Iris pigment epithelial cell (primary cell): ENCODE measurements around the gene EFCAB7.

ENCODE experiments used
- DNase-seq: peaks from one replicate; pipeline ENCODE4 v3.0.0-alpha.2; 2011; ENCODE audit warnings: low read depth

Gene EFCAB7

GRCh38 chr1:63522891-63523728 is at the start of gene EFCAB7, which contains the start of gene ITGB3BP:
EFCAB7 (plus strand) TSS chr1:63523525; CDS start chr1:63525573, 2,048 bp downstream.
ITGB3BP (minus strand) TSS chr1:63523225; CDS start chr1:63523133, 92 bp downstream.
- peak; percentile 96 for DNase-seq

DNA sequence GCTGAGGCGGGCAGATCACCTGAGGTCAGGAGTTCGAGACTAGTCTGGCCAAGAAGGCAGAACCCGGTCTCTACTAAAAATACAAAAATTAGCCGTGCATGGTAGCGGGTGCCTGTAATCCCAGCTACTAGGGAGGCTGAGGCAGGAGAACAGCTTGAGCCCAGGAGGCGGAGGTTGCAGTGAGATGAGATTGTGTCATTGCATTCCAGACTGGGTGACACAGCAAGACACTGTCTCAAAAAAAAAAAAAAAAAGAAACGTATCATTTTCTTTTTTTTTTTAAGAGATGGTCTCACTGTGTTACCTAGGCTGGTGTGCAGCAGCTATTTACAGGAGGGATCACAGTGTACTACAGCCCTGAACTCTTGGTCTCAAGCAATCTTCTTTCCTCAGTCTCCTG is 47.6 kb upstream of the EFCAB7 start:
- DNase-seq: peak; percentile 30

DNA sequence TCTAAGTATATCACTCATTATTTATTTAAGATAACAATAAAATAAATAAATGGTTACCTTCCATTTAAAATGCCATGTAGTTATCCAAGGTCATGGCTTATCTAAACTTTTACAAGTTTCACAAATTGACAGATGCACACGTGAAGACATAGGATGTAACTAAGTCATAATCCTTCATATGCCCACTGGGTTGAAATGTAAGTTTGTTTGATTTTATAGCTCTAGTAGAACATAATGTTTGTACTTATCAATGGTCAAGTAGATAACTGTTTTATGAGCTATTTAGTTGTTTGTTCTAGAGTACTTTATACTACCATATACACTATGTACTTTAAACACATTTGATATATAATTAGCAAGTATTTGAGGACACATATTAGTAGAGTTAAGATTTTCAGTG is 43.3 kb upstream of the EFCAB7 start:
- no peak for DNase-seq

DNA sequence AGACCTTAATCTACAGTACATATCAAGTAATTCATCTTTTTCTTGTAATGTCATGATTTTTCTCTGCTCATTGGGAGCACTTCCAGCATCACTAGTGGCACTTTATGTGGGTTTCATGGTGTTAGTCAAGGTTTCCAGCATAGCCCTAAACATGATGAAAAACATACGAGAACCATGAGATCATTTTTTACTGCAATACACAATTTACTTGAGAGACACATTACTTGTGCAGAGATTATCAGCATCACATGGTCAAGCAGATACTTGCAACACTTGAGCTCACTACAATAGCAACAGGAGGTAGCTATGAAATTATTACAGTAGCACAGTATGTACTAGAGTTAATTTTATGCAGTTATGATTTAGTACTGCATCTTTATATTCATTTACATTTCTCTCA is 36.7 kb upstream of the EFCAB7 start:
- DNase-seq: peak; percentile 10

DNA sequence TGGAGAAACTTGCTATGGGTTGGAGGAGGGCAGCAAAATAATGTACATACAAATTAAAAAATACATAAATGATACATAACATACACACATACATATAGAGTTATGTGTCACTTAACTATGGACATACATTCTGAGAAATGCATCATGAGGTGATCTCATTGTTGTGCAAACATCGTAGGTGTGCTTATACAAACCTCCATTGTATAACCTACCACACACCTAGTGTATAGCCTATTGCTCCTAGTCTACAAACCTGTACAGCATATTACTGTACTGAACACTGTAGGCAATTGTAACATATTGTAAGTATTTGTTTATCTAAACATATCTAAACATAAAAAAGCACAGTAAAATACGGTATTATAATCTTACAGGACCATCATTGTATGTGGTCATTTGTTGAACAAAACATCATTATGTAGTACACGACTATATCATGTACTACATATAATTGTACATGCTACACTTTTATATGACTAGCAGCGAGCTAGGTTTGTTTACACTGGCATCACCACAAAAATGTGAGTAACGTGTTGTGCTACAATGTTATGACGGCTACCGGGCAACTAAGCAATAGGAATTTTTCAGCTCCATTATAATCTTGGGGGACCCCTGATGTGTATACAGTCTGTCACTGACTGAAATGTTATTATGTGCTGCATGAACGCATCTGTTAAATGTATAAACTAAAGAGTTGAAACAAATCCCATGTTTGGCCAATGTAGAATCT is 35.8 kb upstream of the EFCAB7 start:
- DNase-seq: peak; percentile 84

DNA sequence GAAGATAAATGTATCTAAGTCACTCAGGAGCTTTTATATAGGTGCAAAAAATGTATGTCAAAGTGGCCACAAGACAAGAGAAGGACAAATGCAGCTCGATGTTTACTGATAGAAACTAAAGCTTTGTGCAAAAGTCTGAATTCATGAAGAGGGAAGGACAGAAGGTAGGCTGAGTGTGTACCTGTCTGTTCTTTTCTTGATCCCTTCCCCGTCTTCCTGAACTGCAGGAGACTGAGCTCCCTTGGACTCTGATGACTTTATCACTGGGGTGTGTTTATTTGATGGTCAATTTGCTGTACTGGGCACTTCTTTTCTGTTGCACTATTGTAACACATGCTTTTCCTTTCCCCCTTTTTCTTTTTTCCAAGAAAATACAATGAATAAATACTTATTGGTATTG is 25.7 kb upstream of the EFCAB7 start:
- no peak for DNase-seq

GRCh38 chr1:63498106-63498505 is 25.2 kb upstream of the EFCAB7 start:
- no peak for DNase-seq

DNA sequence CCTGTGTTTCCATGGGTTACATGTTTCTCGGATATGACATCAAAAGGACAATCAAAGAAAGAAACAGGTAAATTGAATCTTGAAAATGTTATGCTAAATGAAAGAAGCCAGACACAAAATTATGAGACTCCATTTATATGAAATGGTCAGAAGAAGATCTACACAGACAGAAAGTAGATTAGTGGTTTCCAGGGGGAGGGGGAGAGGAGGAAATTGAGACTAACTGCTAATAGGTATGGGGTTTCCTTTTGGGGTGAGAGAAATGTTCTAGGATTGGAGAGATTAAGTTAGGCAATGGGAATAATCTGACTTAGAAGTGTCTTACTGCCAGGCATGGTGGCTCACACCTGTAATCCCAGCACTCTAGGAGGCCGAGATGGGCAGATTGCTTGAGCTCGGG is 22.1 kb upstream of the EFCAB7 start:
- no peak for DNase-seq

DNA sequence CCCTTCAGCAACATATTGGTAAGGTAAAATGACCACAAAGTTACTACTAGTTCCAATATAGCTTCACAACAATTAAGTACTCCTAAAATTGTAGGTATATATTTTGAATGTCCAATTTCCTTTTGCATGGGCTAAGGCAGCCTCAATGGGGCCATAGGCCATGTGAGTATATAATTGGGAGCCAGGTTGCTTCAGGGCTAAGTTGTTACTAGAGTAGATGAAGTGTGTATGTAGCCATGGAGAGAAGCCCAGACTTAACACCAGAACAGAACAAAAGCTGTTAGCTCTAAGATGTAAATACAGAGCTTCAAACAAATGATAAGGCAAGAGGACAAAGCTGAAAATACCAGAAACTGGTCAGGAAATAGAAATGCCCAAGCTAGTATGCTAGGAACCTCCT is 16.5 kb upstream of the EFCAB7 start:
- no peak for DNase-seq

DNA sequence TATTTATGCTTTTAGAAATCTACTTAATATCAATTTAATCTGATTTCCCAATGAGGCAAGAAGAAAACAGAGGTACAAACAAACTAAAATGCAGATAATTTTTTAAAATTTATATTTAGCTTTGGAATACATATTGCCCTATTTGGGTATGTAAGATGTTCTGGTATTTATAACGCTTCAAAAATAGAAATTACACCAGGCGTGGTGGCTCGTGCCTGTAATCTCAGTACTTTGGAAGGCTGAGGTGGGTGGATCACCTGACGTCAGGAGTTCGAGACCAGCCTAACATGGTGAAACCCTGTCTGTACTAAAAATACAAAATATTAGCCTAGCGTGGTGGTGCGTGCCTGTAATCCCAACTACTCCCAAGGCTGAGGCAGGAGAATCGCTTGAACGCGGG is 13.6 kb upstream of the EFCAB7 start:
- DNase-seq: no peak

DNA sequence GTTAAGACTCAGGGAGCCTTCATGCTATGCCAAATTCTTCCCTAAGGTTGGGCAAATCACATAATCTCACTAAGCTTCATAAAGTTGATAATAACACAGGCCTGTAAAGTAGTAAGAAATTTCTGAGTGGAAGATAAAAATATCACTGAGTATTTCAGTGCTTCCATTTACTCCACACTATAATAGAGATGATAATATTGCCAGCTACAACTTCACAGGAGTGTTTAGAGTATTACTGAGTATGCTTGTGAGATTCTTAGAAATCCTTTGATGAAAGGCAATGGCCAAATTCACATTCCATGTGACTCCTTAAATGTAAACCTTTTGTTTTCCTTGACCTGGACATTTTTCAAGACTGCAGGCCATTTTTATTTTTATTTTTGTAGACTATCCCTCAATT is 10.7 kb upstream of the EFCAB7 start:
- DNase-seq: no peak

DNA sequence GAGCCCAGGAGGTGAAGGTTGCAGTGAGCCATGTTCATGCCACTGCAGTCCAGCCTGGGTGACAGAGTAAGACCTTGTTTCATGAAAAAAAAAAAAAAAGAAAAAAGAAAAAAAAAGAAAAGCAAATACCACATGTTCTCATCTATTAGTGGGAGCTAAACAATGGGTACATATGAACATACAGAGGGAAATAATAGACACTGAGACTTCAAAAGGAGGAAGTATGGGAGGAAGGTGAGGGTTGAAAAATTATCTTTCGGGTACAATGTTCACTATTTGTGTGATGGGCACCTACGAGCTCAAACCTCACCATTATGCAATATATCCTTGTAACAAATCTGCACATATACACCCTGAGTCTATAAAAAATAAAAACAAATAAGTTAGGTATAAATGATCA is 6.7 kb upstream of the EFCAB7 start:
- no peak for DNase-seq

GRCh38 chr1:63523738-63524137 is 413 bp downstream of the EFCAB7 start:
- no peak for DNase-seq

DNA sequence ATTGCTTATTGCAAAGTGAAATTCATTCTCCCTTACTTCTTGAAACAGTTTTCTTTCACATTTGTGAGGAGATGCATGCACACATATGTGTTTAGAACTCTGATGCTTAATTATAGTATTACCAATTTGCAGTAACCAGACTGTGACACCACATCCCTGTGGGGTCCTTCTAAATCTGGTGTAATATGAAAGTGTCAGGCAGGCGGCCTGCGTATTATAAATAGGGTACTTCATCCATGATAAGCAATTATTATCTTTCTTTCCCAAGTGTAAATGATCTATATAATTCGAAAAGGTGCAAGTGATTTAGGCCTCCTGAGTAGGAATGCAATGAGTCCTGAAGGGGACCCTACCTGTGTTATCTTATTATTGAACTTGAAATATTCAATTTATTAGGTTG is 876 bp downstream of the EFCAB7 start:
- no peak for DNase-seq

- no peak for DNase-seq
Measured at GRCh38 chr1:63532727-63533126, 9.4 kb downstream of the EFCAB7 start.

DNA sequence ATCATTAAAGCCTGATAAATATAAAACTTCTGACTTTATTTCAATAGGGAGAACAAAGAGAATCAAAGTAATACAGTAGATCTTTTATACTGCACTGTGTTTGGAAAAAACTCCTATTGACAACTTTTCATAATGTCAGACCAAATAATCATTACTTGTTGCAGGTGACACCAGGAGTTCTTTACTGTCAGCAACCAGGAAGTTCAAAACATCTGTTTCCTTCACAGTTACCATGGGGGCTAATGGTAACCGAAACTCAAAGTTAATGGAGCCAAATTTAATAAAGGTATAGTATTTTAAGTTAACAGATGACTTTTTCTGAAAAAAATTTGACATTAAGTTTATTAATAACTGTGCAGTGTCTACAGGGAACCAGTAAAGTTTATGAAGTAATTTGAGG is 10.6 kb downstream of the EFCAB7 start:
- DNase-seq: no peak

DNA sequence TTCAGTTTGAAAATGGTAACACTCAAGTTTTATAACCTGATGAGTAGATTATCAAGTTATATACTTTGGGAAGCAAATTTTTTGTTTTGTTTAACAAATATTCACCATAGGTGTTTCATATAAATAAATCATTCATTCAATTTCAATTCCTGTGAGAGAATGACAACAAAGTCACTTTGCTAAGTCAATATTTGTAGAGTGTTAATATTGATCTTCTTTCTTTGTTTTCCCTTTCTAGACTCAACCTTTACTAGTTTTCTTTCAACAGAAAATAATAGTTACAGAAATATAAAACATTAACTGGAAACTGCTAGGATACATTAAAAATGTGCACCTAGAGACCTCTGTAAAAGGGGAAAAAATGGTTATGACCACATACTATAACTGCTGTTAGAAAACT is 11.1 kb downstream of the EFCAB7 start:
- DNase-seq: no peak

DNA sequence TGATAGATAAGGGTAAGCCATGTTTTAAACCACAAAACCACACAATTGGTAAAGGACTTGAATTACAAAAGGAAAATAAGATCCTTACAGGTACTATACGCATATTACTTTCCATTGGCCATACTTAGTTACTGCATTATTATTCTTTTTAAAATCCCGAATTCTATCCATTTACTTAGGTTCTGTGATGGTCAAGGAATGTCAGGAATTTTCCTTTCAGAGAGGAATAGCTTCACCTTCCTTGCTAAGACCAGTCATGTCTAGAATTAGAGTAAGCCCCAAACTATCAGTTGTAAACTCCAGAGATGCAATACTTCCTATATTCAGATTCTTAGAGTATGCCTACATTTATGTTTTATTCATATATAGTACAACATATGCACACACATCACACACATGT is 13.7 kb downstream of the EFCAB7 start:
- DNase-seq: no peak

DNA sequence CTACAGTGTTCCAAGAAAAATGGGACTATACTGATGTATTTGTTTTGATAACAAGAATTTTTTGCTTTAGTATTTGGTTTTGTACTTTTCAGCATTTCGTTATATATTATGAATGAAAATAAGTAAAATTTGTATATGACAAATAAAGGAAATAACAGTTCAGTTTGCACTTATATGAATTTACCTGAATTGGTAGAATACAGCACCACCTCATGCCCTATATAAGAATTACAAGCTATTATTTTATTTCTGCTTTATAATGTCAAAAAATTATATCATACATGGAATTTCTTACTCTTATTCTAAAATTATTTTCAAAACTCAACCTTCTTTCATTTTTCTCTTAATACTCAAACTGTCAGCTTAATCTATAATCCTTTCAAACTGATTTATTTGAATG is 14.6 kb downstream of the EFCAB7 start:
- DNase-seq: peak; percentile 14

DNA sequence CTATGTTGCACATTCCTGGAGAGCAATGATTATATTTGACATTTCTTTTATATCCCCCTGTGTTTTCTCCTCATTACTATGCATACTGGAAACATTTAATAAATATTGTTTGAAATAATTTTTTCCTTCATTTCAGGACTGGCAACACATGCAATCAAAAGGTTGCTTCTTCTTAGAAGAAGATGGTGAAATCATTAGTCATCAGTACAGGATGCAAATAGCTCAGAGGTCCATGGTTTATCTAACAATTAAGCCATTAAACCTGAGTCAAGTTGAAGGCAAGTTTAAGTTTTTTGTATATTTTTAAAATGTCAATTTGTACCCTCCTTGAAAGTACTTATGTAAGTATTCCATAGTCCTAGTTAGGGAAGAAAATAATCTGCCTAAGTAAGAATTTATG is 22.5 kb downstream of the EFCAB7 start:
- peak; percentile 80 for DNase-seq

DNA sequence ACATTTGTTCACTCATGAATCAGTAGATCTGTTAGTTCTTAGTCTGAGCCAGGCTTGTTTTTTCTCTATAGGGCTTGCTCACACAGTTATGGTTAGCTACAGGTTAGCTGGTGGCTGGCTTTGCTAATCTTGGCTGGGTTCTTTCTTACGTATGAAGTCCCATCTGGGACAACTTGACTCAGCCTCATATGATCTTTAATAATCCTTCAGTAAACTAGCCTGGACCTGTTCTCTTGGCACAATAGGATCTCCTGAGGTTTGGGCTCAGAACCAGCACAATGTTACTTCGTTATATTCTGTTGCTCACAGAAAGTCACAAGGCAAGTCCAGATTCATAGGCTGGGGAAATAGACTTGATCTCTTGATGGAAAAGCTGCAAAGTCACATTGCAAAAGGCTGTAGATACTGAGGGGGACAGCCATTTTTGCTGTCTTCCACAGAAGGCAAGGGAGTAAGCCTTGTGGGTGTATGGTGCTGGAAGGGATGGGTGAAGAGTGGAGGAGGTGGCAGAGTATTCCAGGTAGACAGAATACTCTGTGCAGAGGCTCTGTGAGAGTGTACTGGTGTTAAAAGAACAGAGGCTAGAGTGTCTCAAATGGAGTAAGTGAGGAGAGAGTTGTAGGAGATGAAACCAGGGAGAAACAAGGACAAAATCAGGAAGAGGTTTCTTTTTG is 24.4 kb downstream of the EFCAB7 start:
- peak; percentile 82 for DNase-seq

- no peak for DNase-seq
Measured at GRCh38 chr1:63548303-63548702, 25.0 kb downstream of the EFCAB7 start.

DNA sequence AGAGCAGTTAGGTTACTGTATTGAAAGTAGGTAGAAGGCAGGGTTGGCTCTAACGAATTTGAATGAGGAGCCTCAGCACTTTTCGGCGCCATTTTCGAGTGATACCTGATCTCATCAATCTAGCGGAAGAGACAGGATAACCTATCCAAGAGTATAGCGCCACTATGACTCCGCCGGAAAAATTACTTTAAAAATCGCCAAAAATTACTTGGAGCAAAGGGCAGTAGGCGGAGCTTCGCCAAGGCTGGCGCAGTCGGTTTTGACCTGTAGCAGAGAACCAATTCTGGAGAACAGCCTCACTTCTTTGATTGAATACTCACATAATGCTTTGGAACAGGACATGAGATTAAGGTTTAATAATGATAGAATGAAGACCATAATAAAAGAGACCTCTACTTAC is 25.6 kb downstream of the EFCAB7 start:
- no peak for DNase-seq
